AG04449 (cell line): ENCODE data around the gene ARTN.

Source experiments
- CTCF ChIA-PET: fragments of 350-600 bp; formaldehyde crosslinking; extraction: SDS; loops from one replicate; lab custom pipeline; 2021; ENCODE audit warnings: antibody characterized with exemption; lab: Yijun Ruan, JAX
- POLR2A ChIA-PET: fragments of 400-600, 350-600 bp; formaldehyde crosslinking; extraction: SDS; loops from one replicate; lab custom pipeline; 2020; ENCODE audit warnings: antibody characterized with exemption, inconsistent platforms; lab: Yijun Ruan, JAX
- DNase-seq: peaks from one replicate; pipeline ENCODE4 v3.0.0-alpha.2; 2010; ENCODE audit warnings: low read depth, low spot score
- H3K4me3 ChIP-seq: 2 replicates; pipeline ENCODE4 v1.5.1; 2011; ENCODE audit warnings: low read depth, mild to moderate bottlenecking, control low read depth, low read length
- CTCF ChIP-seq: IDR thresholded peaks from one replicate; pipeline ENCODE4 v1.5.1; 2011; ENCODE audit warnings: mild to moderate bottlenecking, moderate library complexity, low read length, control low read depth, inconsistent platforms; ENCODE audit not compliant: insufficient read depth; ENCODE audit errors: missing control alignments

Gene ARTN

GRCh38 chr1:43961692-43962091 lies 28.1 kb downstream of the ARTN start:
- H3K4me3 ChIP-seq = no peak overlapping the region
- POLR2A ChIA-PET = no interaction called here
- CTCF ChIA-PET = interaction anchor here (1.5 kb wide), 2 partner anchors 11 to 198 kb away, joined by 3 to 5 read pairs; no protein-coding TSS in a partner anchor
- no peak for TF ChIP-seq CTCF
- DNase-seq = no peak

- H3K4me3 ChIP-seq = no peak overlapping the region
- TF ChIP-seq CTCF = no peak
- ChIA-PET POLR2A (no interaction called here), CTCF (interaction anchor here (1.5 kb wide), 1 partner anchor 198 kb away, joined by 3 read pairs; no protein-coding TSS in a partner anchor)
- DNase-seq = no peak
Measured at GRCh38 chr1:43962324-43962723, 28.7 kb downstream of the ARTN start.

GRCh38 chr1:43963006-43963405 lies 29.4 kb downstream of the ARTN start:
- no peak overlapping the region for H3K4me3 ChIP-seq
- no peak for DNase-seq
- ChIA-PET POLR2A (no interaction called here), CTCF (interaction anchor here (1.1 to 1.5 kb wide), 4 partner anchors 10 to 199 kb away, joined by 3 to 4 read pairs (median 3); no protein-coding TSS in a partner anchor)
- TF ChIP-seq CTCF = no peak

GRCh38 chr1:43963890-43964289 lies 30.3 kb downstream of the ARTN start:
- H3K4me3 ChIP-seq = no peak overlapping the region
- DNase-seq = no peak
- ChIA-PET POLR2A (no interaction called here), CTCF (interaction anchor here (1.1 to 1.3 kb wide), 3 partner anchors 9 to 198 kb away, joined by 3 to 4 read pairs (median 3); no protein-coding TSS in a partner anchor)
- TF ChIP-seq CTCF = no peak

GRCh38 chr1:43965316-43965715 lies 31.7 kb downstream of the ARTN start:
- TF ChIP-seq CTCF = no peak

GRCh38 chr1:43968348-43968948 lies 34.8 kb downstream of the ARTN start:
- no peak for TF ChIP-seq CTCF
- ChIA-PET CTCF (interaction anchor here (0.8 to 1.9 kb wide), 3 partner anchors 19 to 204 kb away, joined by 3 to 8 read pairs (median 3); no protein-coding TSS in a partner anchor), POLR2A (no interaction called here)
- no peak overlapping the region for H3K4me3 ChIP-seq
- no peak for DNase-seq

More at GRCh38 chr1:43965316-43965715, 31.7 kb downstream of the ARTN start:
- H3K4me3 ChIP-seq = no peak overlapping the region
- ChIA-PET CTCF (interaction anchor here (2.1 kb wide), 1 partner anchor 202 kb away, joined by 6 read pairs; no protein-coding TSS in a partner anchor), POLR2A (no interaction called here)
- no peak for DNase-seq
